H9 (cell line): ENCODE measurements around the gene TNRC6C. TPM values are rescaled to one million over a fixed set of nuclear protein-coding genes. Genes with fewer than 3 reads are reported as not detected.

Experiments
- DNase-seq: peaks from one replicate; pipeline ENCODE4 v3.0.0-alpha.2; 2017
- H2AFZ ChIP-seq: one replicate; pipeline ENCODE4 v1.6.1; 2013; ENCODE audit warnings: mild to moderate bottlenecking, low read length, control low read depth, moderate library complexity
- H2AK5ac ChIP-seq: 2 replicates; pipeline ENCODE4 v1.6.1; 2013; ENCODE audit warnings: low read length, control low read depth, mixed read lengths; ENCODE audit not compliant: insufficient read length
- H2BK120ac ChIP-seq: one replicate; pipeline ENCODE4 v1.6.1; 2013; ENCODE audit warnings: low read depth, mild to moderate bottlenecking, low read length, control low read depth, inconsistent platforms; ENCODE audit not compliant: poor library complexity, severe bottlenecking
- H2BK12ac ChIP-seq: 2 replicates; pipeline ENCODE4 v1.6.1; 2013; ENCODE audit warnings: low read length, control low read depth, mixed read lengths, low read depth; ENCODE audit not compliant: insufficient read length
- H2BK15ac ChIP-seq: 2 replicates; pipeline ENCODE4 v1.6.1; 2013; ENCODE audit warnings: low read depth, low read length, control low read depth
- H2BK20ac ChIP-seq: one replicate; pipeline ENCODE4 v1.6.1; 2013; ENCODE audit warnings: low read depth, mild to moderate bottlenecking, low read length, control low read depth, inconsistent platforms; ENCODE audit not compliant: poor library complexity, severe bottlenecking
- H2BK5ac ChIP-seq: 2 replicates; pipeline ENCODE4 v1.6.1; 2013; ENCODE audit warnings: low read length, control low read depth, mixed read lengths; ENCODE audit not compliant: insufficient read length
- H3K14ac ChIP-seq: 2 replicates; pipeline ENCODE4 v1.6.1; 2013; ENCODE audit warnings: low read length, control low read depth; ENCODE audit not compliant: insufficient read depth
- H3K18ac ChIP-seq: 2 replicates; pipeline ENCODE4 v1.6.1; 2013; ENCODE audit warnings: low read depth, mild to moderate bottlenecking, mixed read lengths, low read length, control low read depth; ENCODE audit not compliant: insufficient read length
- H3K23ac ChIP-seq: 2 replicates; pipeline ENCODE4 v1.6.1; 2013; ENCODE audit warnings: low read length, control low read depth, mixed read lengths, low read depth; ENCODE audit not compliant: insufficient read length
- H3K23me2 ChIP-seq: 2 replicates; pipeline ENCODE4 v1.6.1; 2013; ENCODE audit warnings: low read depth, mild to moderate bottlenecking, mixed read lengths, low read length, control low read depth; ENCODE audit not compliant: insufficient read length, poor library complexity, severe bottlenecking
- H3K27ac ChIP-seq: 2 replicates; pipeline ENCODE4 v1.5.1; 2013; ENCODE audit warnings: low read length, control low read depth, mixed read lengths, low read depth; ENCODE audit not compliant: insufficient read length
- H3K27me3 ChIP-seq: 2 replicates; pipeline ENCODE4 v1.6.1; 2013; ENCODE audit warnings: low read length, control low read depth, inconsistent platforms; ENCODE audit not compliant: insufficient read depth
- H3K4ac ChIP-seq: 2 replicates; pipeline ENCODE4 v1.6.1; 2013; ENCODE audit warnings: low read depth, mild to moderate bottlenecking, control low read depth, inconsistent platforms, low read length, moderate library complexity
- H3K4me1 ChIP-seq: 2 replicates; pipeline ENCODE4 v1.6.1; 2013; ENCODE audit warnings: low read length, control low read depth, inconsistent platforms; ENCODE audit not compliant: insufficient read depth
- H3K4me2 ChIP-seq: 2 replicates; pipeline ENCODE4 v1.6.1; 2013; ENCODE audit warnings: low read length, control low read depth, mixed read lengths; ENCODE audit not compliant: insufficient read length, insufficient read depth
- H3K56ac ChIP-seq: 2 replicates; pipeline ENCODE4 v1.6.1; 2013; ENCODE audit warnings: low read depth, mild to moderate bottlenecking, mixed read lengths, low read length, control low read depth; ENCODE audit not compliant: insufficient read length
- H3K79me1 ChIP-seq: 2 replicates; pipeline ENCODE4 v1.6.1; 2013; ENCODE audit warnings: low read depth, mild to moderate bottlenecking, moderate library complexity, low read length, control low read depth, inconsistent platforms; ENCODE audit not compliant: insufficient read depth, poor library complexity, severe bottlenecking
- H3K79me2 ChIP-seq: 2 replicates; pipeline ENCODE4 v1.6.1; 2013; ENCODE audit warnings: low read length, control low read depth, inconsistent platforms; ENCODE audit not compliant: insufficient read depth
- H3K9ac ChIP-seq: 2 replicates; pipeline ENCODE4 v1.6.1; 2013; ENCODE audit warnings: low read length, control low read depth, mixed read lengths; ENCODE audit not compliant: insufficient read length; ENCODE audit errors: extremely low read depth
- H3K9me3 ChIP-seq: one replicate; pipeline ENCODE4 v1.6.1; 2013; ENCODE audit warnings: low read depth, low read length, inconsistent platforms; ENCODE audit not compliant: control insufficient read depth
- H3T11ph ChIP-seq: one replicate; pipeline ENCODE4 v1.6.1; 2013; ENCODE audit warnings: mild to moderate bottlenecking, low read length, control low read depth, inconsistent platforms
- H4K20me1 ChIP-seq: one replicate; pipeline ENCODE4 v1.6.1; 2013; ENCODE audit not compliant: control insufficient read depth, insufficient read length, insufficient read depth
- H4K5ac ChIP-seq: 2 replicates; pipeline ENCODE4 v1.6.1; 2013; ENCODE audit warnings: low read depth, mild to moderate bottlenecking, mixed read lengths, low read length, control low read depth; ENCODE audit not compliant: insufficient read length
- H4K8ac ChIP-seq: replicated peaks from 2 replicates; pipeline ENCODE4 v1.6.1; 2013; ENCODE audit warnings: low read length, control low read depth, mixed read lengths, low read depth; ENCODE audit not compliant: insufficient read length
- H4K91ac ChIP-seq: 2 replicates; pipeline ENCODE4 v1.6.1; 2013; ENCODE audit warnings: low read depth, mild to moderate bottlenecking, moderate library complexity, mixed read lengths, low read length, control low read depth; ENCODE audit not compliant: insufficient read length
- H3K27ac Mint-ChIP-seq, 3 experiments: 2 replicates in 2 of 3; 3 replicates in 1 of 3; pipeline ENCODE4 v1.8.0; 2020 to 2021; ENCODE audit warnings: mixed read lengths in 3 of 3, mild to moderate bottlenecking in 1 of 3, moderate library complexity in 1 of 3
- H3K27me3 Mint-ChIP-seq: 2 replicates; pipeline ENCODE4 v1.8.0; 2021; ENCODE audit warnings: low read depth, mild to moderate bottlenecking, moderate library complexity, mixed read lengths
- H3K36me3 Mint-ChIP-seq, 3 experiments: 2 replicates in 2 of 3; 3 replicates in 1 of 3; pipeline ENCODE4 v1.8.0; 2020 to 2021; ENCODE audit warnings: low read depth in 3 of 3, mixed read lengths in 3 of 3; ENCODE audit not compliant: insufficient read depth in 1 of 3
- H3K4me1 Mint-ChIP-seq, 2 experiments: 2 replicates each; pipeline ENCODE4 v1.8.0; 2020; ENCODE audit warnings: mixed read lengths in 2 of 2
- H3K4me3 Mint-ChIP-seq, 2 experiments: 2 replicates in 1 of 2; 3 replicates in 1 of 2; pipeline ENCODE4 v1.8.0; 2020 to 2021; ENCODE audit warnings: mild to moderate bottlenecking in 2 of 2, mixed read lengths in 2 of 2, moderate library complexity in 1 of 2
- H3K9me3 Mint-ChIP-seq, 2 experiments: 2 replicates in 1 of 2; 3 replicates in 1 of 2; pipeline ENCODE4 v1.8.0; 2020; ENCODE audit warnings: mild to moderate bottlenecking in 2 of 2, mixed read lengths in 2 of 2, moderate library complexity in 1 of 2
- WGBS: extraction: QIAGEN DNeasy Blood & Tissue Kit; methylation state at CpG from one replicate; pipeline ENCODE4 v1.1.7; 2013; ENCODE audit warnings: missing lambda C conversion rate, low lambda C conversion rate, mixed read lengths; ENCODE audit not compliant: insufficient read length; ENCODE audit errors: extremely low coverage; 5-methylcytosine and 5-hydroxymethylcytosine counted together
- total RNA-seq: library from RNA; stranded (reverse); gene quantifications from 2 replicates; pipeline ENCODE4 v1.2.1, GENCODE V29; 2021
- TF ChIP-seq, protein P1 (sequence below): fragments of 200-600 bp; sonication (generic); conservative IDR thresholded peaks from 3 replicates; pipeline ENCODE4 v1.8.0; 2021; ENCODE audit warnings: antibody characterized with exemption, mild to moderate bottlenecking

TNRC6C gene
- total RNA-seq, 1 experiment from 2014 or later: 24.7 TPM

DNA sequence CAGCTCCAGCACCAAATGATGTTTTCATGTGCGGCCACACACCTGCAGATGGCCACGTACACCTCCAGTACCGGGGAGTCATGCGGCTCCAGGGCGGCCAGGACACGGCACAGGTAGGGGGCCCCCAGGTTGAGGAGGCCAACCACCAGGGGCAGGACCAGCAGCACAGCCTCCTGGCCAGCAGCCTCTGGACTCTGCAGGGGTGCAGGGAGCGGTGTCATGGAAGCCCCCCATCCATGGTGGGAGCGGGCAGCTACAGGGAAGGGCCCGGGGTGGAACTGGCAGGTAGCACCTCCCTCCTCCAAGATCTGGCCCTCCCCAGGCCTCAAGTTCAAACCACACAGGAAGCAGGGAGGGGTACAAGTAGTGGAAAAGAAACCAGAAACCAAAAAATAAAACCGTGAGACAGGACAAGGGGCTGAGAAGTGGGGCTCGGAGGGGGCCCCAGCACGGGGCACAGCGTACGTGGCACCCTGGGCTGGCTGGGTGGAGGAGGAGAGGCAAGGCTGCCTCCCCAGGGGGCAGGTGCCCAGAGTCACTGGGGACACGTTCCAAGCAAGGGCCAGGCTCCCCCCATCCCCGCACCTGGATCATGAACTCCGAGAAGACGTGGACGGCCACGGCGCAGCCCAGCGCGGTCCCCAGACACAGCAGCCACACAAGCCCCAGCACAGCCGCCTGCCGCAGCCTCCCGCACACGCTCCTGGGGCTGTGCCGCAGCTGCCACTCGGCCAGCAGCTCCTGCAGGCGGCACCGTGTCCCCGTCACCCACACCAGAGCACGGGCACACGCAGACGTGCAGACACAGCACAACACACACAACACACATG lies 162.7 kb downstream of the TNRC6C start:
- Mint-ChIP-seq H3K27ac (no peak overlapping the region), H3K36me3 (peaks cover 7 to 32% (median 22%) of the 10 kb centered on the region in 3 experiments), H3K27me3 (no peaks in the 10 kb centered on the region), H3K9me3 (no peaks in the 10 kb centered on the region), H3K4me3 (no peak overlapping the region), H3K4me1 (no peaks in the 10 kb centered on the region)
- WGBS: no CpG with 5 or more reads among the region's 35 CpGs
- Histone ChIP-seq H3K4ac (no peak overlapping the region), H3K4me2 (no peak overlapping the region), H4K5ac (no peak overlapping the region), H3K56ac (no peak overlapping the region), H3K9ac (no peak overlapping the region), H3K79me2 (no peaks in the 10 kb centered on the region), H3K23me2 (no peaks in the 10 kb centered on the region), H3K4me1 (no peaks in the 10 kb centered on the region; the same call in 1 of the 2 replicates), H2BK12ac (no peak overlapping the region), H3K23ac (no peak overlapping the region), H4K20me1 (no peaks in the 10 kb centered on the region), H2BK20ac (no peak overlapping the region), H2AFZ (no peak overlapping the region), H3T11ph (no peak overlapping the region), H3K9me3 (no peaks in the 10 kb centered on the region), H3K79me1 (no peaks in the 10 kb centered on the region), H2BK120ac (no peak overlapping the region), H3K27me3 (no peaks in the 10 kb centered on the region), H2BK5ac (no peak overlapping the region), H2BK15ac (no peak overlapping the region), H4K8ac (no peak overlapping the region), H3K27ac (no peak overlapping the region), H2AK5ac (no peak overlapping the region), H3K14ac (no peak overlapping the region), H4K91ac (no peak overlapping the region), H3K18ac (no peak overlapping the region)
- TF ChIP-seq, protein P1, sequence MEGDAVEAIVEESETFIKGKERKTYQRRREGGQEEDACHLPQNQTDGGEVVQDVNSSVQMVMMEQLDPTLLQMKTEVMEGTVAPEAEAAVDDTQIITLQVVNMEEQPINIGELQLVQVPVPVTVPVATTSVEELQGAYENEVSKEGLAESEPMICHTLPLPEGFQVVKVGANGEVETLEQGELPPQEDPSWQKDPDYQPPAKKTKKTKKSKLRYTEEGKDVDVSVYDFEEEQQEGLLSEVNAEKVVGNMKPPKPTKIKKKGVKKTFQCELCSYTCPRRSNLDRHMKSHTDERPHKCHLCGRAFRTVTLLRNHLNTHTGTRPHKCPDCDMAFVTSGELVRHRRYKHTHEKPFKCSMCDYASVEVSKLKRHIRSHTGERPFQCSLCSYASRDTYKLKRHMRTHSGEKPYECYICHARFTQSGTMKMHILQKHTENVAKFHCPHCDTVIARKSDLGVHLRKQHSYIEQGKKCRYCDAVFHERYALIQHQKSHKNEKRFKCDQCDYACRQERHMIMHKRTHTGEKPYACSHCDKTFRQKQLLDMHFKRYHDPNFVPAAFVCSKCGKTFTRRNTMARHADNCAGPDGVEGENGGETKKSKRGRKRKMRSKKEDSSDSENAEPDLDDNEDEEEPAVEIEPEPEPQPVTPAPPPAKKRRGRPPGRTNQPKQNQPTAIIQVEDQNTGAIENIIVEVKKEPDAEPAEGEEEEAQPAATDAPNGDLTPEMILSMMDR: no peak
- DNase-seq: peak; percentile 30
